ENCODE data around the gene M1AP.

Gene M1AP

DNA sequence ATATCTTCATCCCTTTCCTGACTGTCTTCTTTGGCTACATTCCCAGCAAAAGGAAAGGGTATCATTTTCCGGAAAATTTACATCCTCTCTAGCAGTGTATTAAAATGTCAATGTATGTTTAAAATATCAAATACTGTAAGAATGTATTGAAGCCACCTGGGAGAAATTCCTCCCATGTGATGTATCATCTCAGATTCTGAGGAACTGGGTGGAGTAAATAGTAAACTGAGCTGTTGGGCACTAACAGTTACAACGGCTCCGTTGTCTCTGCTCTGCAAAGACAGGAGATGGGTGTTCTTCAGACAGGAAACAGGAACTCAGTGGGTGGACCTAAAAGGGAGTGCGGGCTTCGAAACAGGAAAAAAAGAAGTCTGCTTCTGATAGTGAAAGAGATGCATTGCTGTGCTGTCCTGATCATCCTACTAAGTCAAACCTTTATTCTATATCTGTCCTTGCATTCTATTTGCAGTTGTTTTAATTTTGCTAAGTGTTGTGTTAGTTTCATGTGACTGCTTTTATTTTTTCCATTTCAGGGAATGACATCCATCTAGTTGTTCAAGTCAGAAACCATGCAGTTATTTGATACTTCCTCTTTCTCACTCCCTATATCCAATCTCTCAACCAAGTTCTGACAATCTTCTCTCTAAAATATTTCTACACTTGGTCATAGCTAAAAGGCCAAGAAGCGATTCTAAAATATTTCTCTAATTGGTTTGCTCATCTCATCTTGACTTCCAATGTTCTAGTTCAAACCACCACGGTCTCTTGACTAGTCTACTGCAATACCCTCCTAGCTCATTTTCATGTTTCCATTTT is 74.2 kb downstream of the M1AP start:
- TF ChIP-seq, protein P1, sequence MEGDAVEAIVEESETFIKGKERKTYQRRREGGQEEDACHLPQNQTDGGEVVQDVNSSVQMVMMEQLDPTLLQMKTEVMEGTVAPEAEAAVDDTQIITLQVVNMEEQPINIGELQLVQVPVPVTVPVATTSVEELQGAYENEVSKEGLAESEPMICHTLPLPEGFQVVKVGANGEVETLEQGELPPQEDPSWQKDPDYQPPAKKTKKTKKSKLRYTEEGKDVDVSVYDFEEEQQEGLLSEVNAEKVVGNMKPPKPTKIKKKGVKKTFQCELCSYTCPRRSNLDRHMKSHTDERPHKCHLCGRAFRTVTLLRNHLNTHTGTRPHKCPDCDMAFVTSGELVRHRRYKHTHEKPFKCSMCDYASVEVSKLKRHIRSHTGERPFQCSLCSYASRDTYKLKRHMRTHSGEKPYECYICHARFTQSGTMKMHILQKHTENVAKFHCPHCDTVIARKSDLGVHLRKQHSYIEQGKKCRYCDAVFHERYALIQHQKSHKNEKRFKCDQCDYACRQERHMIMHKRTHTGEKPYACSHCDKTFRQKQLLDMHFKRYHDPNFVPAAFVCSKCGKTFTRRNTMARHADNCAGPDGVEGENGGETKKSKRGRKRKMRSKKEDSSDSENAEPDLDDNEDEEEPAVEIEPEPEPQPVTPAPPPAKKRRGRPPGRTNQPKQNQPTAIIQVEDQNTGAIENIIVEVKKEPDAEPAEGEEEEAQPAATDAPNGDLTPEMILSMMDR (conservative IDR thresholded peaks at IDR 0.05): no peak
- no peak overlapping the region for H3K27ac ChIP-seq

DNA sequence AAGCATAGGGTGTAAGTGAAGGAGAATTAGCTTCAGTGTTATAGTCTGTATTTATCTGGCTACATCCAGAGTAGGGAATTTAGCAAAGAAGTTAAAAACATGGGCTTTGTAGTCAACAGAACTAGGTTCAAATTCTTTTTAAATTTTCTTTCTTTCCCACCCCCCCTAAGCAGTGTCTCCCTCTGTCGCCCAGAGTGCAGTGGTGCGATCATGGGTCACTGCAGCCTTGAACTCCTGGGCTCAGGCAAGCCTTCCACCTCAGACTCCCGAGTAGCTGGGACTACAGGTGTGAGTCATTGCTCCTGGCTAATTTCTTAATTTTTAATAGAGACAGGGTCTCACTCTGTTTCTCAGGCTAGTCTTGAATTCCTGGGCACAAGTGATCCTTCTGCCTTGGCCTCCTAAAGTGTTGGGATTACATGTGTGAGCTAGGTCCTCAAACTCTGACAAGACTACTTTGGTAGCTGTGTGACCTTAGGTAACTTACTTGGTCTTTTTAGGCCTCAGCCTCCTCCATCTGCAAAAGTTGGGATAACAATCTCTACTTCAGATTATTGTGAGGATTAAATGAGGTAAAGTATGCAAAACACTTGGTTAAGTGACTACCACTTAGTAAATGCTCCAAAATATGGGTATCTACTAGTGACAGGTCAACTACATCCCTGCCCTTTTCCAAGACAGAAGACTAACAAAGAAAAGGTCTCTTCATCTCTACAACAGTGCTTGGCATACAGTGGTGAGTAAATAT is 75.8 kb downstream of the M1AP start:
- TF ChIP-seq, protein P1 (conservative IDR thresholded peaks at IDR 0.05): no peak
- H3K27ac ChIP-seq: no peak overlapping the region

DNA sequence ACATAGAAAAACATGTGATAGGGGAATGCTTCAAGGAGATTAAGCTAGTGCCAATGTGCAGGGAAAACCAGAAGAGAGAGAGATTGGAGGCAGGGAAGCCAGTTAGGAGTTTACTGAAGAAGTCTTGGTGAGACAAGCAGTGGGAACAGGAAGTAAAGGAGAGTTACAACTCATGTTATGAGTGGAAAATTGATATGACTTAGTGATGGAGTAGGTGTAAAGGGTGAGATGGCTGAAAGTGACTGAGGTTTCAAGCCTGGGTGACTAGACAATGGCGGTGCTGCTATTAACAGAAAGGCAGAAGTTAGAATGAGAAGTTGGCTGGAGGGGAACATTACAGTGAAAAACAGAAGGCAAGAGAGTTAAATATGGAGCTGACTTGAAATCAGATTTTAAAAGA is 77.1 kb downstream of the M1AP start:
- no peak overlapping the region for H3K27ac ChIP-seq
- TF ChIP-seq, protein P1 (conservative IDR thresholded peaks at IDR 0.05): no peak

DNA sequence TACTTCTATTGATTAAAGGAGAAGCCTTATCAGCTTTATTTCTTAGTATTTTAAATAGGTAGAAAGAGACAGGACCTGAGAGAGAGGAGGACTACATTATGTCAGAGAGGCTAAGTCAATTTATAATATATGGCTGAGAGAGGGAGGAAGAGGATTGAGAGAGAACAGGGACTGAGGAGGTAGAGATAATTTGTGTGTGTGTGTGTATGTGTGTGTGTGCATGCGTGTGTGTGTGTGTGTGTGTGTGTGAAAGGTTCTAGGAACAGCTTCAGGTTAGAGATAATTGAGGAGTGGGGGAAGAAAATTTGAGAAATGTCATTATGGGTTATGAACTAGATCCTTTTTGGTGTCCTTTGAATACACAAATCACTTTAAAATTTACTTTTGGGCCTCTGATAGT is 78.4 kb downstream of the M1AP start:
- no peak overlapping the region for H3K27ac ChIP-seq
- TF ChIP-seq, protein P1 (conservative IDR thresholded peaks at IDR 0.05): no peak

DNA sequence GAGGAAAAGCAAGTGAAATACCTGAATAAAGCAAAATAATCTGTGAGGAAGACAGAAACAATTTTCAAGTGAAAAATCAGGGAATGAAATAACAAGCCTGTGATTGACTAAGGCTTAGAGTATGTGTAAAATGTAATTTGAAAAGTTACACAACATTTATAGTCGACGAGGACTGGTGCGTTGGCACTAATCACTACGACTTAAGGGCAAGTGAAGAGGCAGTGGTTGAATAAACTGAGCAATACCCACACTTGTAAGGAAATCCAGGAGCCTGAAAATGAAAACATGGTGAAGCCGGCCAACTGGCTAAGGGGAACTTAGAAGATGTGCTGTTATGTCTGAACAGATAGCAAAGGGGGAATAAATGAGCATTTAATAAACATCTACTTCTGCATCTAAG is 80.2 kb downstream of the M1AP start:
- TF ChIP-seq, protein P1 (conservative IDR thresholded peaks at IDR 0.05): no peak
- H3K27ac ChIP-seq: no peak overlapping the region

DNA sequence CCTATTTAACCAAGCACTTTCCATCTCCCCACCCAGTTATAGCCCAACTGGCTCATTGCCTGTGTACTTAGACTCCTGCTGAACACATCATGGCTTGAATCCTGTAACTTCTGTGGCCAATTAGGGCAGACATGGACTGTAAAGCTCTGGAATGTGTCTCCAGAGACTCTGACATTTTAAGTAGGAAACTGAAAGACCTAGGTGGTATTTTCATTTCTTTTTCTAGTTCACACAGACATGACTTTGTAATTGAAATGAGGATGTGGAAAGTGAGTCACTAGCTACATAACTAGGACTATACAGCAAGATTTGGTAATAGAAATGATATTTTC is 81.4 kb downstream of the M1AP start:
- TF ChIP-seq, protein P1 (conservative IDR thresholded peaks at IDR 0.05): no peak
- no peak overlapping the region for H3K27ac ChIP-seq

DNA sequence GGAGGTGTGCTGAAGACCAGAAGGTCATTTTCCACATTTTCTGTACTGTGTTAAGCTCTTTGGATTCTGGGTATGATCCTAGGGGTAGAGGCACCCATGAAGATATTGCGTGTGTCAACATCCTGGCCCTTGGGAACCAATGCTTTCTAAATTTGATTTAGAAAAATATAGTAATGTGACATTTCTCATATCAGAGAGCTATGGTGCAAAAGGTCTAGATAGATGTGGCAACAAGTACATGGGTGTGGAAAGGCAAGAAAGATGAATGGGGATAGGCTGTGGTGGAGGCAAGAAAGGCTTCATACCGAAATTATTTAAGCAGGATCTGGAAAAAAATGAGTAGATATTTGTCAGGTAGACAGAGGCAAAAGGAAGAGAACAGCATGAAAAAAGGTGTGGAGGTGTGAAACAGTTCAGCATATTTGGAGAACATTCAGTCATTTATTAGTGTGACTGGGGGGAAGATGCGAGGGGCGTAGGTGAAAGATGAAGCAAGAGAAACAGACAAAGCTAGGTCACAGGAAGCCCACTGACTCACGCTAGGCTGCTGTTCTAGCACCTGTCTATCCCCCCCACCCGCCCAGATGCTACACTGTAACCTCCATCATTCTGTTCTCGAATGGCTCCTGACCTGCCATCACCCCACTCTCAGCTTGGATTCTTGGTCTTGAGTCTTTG is 81.9 kb downstream of the M1AP start:
- TF ChIP-seq, protein P1 (conservative IDR thresholded peaks at IDR 0.05): no peak
- H3K27ac ChIP-seq: no peak overlapping the region
